GM18519 (cell line): ENCODE data around the gene ZNF775.
"Not testable (repeated sequence)": the region's sequence is repeated elsewhere in the genome, so short reads cannot be mapped to it uniquely, and the experiment has no call there.

Source experiments
- ATAC-seq: cut with Tn5 transposase; IDR thresholded peaks from one replicate; pipeline ENCODE4 v1.9.1; 2021; ENCODE audit warnings: mild to moderate bottlenecking, moderate library complexity; ENCODE audit not compliant: unreplicated experiment, low FRiP score

ZNF775 gene

GRCh38 chr7:150380463-150380862 lies 1.3 kb downstream of the ZNF775 start:
- no peak for ATAC-seq

GRCh38 chr7:150381096-150381495 lies 2.0 kb downstream of the ZNF775 start:
- ATAC-seq, result no peak

GRCh38 chr7:150381785-150382122 lies 2.6 kb downstream of the ZNF775 start:
- ATAC-seq, result no peak

GRCh38 chr7:150382123-150382843 lies 3.2 kb downstream of the ZNF775 start:
- ATAC-seq, result no peak

GRCh38 chr7:150382844-150383225 lies 3.7 kb downstream of the ZNF775 start:
- no peak for ATAC-seq

- no peak for ATAC-seq
These were observed 4.7 kb downstream of the ZNF775 start for GRCh38 chr7:150383710-150384397.

GRCh38 chr7:150384406-150385301 lies 5.5 kb downstream of the ZNF775 start:
- ATAC-seq, result no peak

- ATAC-seq, result no peak
These were observed 6.2 kb downstream of the ZNF775 start for GRCh38 chr7:150385302-150385723.

GRCh38 chr7:150385884-150386283 lies 6.8 kb downstream of the ZNF775 start:
- not testable (repeated sequence) for ATAC-seq

GRCh38 chr7:150388306-150388705 lies 9.2 kb downstream of the ZNF775 start:
- no peak for ATAC-seq

- no peak for ATAC-seq
These were observed 9.8 kb downstream of the ZNF775 start for GRCh38 chr7:150388709-150389531.

- ATAC-seq, result no peak
These were observed 10.3 kb downstream of the ZNF775 start for GRCh38 chr7:150389532-150389816.

- ATAC-seq, result no peak
These were observed 11.1 kb downstream of the ZNF775 start for GRCh38 chr7:150390205-150390604.

GRCh38 chr7:150393325-150393724 lies 14.2 kb downstream of the ZNF775 start:
- ATAC-seq, result no peak

GRCh38 chr7:150396426-150396825 lies 17.3 kb downstream of the ZNF775 start:
- ATAC-seq, result no peak

GRCh38 chr7:150396851-150397260 lies 17.7 kb downstream of the ZNF775 start:
- ATAC-seq, result no peak

- no peak for ATAC-seq
These were observed 18.4 kb downstream of the ZNF775 start for GRCh38 chr7:150397346-150398107.

- ATAC-seq, result no peak
These were observed 19.2 kb downstream of the ZNF775 start for GRCh38 chr7:150398108-150398964.

- no peak for ATAC-seq
These were observed 19.8 kb downstream of the ZNF775 start for GRCh38 chr7:150398965-150399320.
